ENCODE results near the gene TMIE. TPM values are rescaled to one million over a fixed set of nuclear protein-coding genes. Genes with fewer than 3 reads are reported as not detected.
A peak's percentile ranks its signal among the peaks of the same experiment; 100 is the strongest.

TMIE gene
- total and polyA plus RNA-seq, 2 of the 4 experiments (the other 2 are of a cell fraction), result 0.12 TPM; not detected in 1

GRCh38 chr3:46706771-46707582, 5.8 kb downstream of the TMIE start (continued):
- TF ChIP-seq MXI1 (IDR thresholded peaks at IDR 0.05; ENCODE audit: borderline replicate concordance, low read depth, low read length), result no peak

DNA sequence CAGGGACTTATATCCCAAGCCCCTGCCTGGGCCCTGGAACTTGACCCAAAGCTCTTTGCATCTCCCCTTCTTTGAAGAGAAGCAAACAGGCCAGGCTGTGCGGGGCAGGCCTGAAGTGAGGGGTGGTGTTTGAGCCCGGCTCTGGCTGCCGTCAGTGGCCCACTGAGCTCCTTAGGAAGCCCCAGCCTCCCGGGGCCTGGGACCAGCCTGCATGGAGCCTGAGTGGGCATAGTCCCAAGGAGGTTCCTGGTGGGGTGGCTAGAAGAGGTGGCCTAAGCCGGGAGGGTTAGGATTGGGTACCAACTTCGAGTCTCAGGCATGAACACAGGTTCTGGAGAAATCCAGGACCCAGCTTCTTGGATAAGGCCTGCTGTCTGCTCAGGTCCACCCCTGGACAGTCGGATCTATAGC, 6.4 kb downstream of the TMIE start:
- H3K36me3 ChIP-seq (ENCODE audit: control insufficient read depth, insufficient read depth, low read length), result no peaks in the 10 kb centered on the region
- no peak overlapping the region for H3K18ac ChIP-seq (ENCODE audit: low read depth, low read length)
- H3K4me2 ChIP-seq (ENCODE audit: low read depth, low read length), result no peak overlapping the region
- H4K91ac ChIP-seq (ENCODE audit: insufficient read depth, low read depth, low read length), result no peak overlapping the region
- H2BK5ac ChIP-seq (ENCODE audit: low read depth, low read length, poor library complexity, severe bottlenecking), result no peak overlapping the region
- no peak for ATAC-seq (ENCODE audit: low read depth)
- peak overlapping the region; percentile 43 for H2AFZ ChIP-seq (replicated peaks; ENCODE audit: low read length, poor library complexity)
- peaks cover 3% of the 10 kb centered on the region; the same call in 1 of the 2 replicates for H4K20me1 ChIP-seq (ENCODE audit: insufficient read depth, low read length)
- peaks cover 19% of the 10 kb centered on the region; the same call in 1 of the 2 replicates for H3K27me3 ChIP-seq (ENCODE audit: control insufficient read depth, insufficient read depth, low read length)
- no peaks in the 10 kb centered on the region for H3K9me3 ChIP-seq (ENCODE audit: control insufficient read depth, insufficient read depth, low read length)
- no peak overlapping the region for H2BK120ac ChIP-seq (ENCODE audit: low read depth, low read length)
- no peak overlapping the region for H2AK9ac ChIP-seq (replicated peaks; ENCODE audit: low read depth, low read length, poor library complexity)
- no peak overlapping the region for H4K5ac ChIP-seq (ENCODE audit: low read depth, low read length)
- CTCF ChIA-PET, result interaction anchor here (1.9 kb wide), 1 partner anchor 188 kb away, joined by 6 read pairs; no protein-coding TSS in a partner anchor
- no peak overlapping the region for H2BK15ac ChIP-seq (ENCODE audit: low read depth, low read length)
- 80% methylated on average over 4 of the region's 7 CpGs; no CpG with 5 or more reads in 1 of the 2 experiments for WGBS, 2 experiments (ENCODE audit: extremely low coverage in 2 of 2, insufficient read length in 1 of 2)
- no peak overlapping the region for H3K27ac ChIP-seq (ENCODE audit: insufficient read depth, low read length)
- no peak overlapping the region for H3K9ac ChIP-seq (ENCODE audit: low read depth, low read length)
- no peak for DNase-seq
- no peak overlapping the region for H3K23ac ChIP-seq (ENCODE audit: low read depth, low read length)
- H2BK20ac ChIP-seq (ENCODE audit: low read depth, low read length), result no peak overlapping the region
- H3K4me1 ChIP-seq (ENCODE audit: control insufficient read depth, insufficient read depth, low read length), result peaks cover 3% of the 10 kb centered on the region; the same call in 1 of the 2 replicates
- H3K14ac ChIP-seq (replicated peaks; ENCODE audit: low read depth, low read length), result no peak overlapping the region
- H3K4ac ChIP-seq (ENCODE audit: low read depth, low read length), result no peak overlapping the region
- no peak overlapping the region for H4K8ac ChIP-seq (ENCODE audit: low read depth in 2 of 2, low read length in 2 of 2)
- in situ Hi-C loops (cut with MboI; ENCODE audit: low sequenced_read_pairs), result loop anchor here (25.0 kb wide), 1 partner anchor 655 kb away; no protein-coding TSS in a partner anchor
- no peak overlapping the region for H3K4me3 ChIP-seq (ENCODE audit: insufficient read depth, low read depth, low read length)
- dilution Hi-C loops (cut with HindIII; ENCODE audit: low sequenced_read_pairs, unreplicated experiment), result no loop called here
- H3K79me1 ChIP-seq (ENCODE audit: low read depth in 1 of 2, low read length in 2 of 2), result no peaks in the 10 kb centered on the region
- no peak overlapping the region for H3K56ac ChIP-seq (ENCODE audit: extremely low read depth, insufficient read depth, low read length)
- intact Hi-C loops (cut with micrococcal nuclease), result no loop called here
- POLR2A ChIA-PET (ENCODE audit: unreplicated experiment), result no interaction called here
- no peaks in the 10 kb centered on the region; the same call in 1 of the 2 replicates for H3K9me1 ChIP-seq (ENCODE audit: insufficient read depth, low read length)
- no peak overlapping the region for H2AK5ac ChIP-seq (ENCODE audit: low read depth, low read length)
- no TSS peak for BruUV-seq (replicated peaks)
- TF ChIP-seq NFE2L2 (IDR thresholded peaks at IDR 0.05; ENCODE audit: low read depth, low read length) (no peak), BHLHE40 (IDR thresholded peaks at IDR 0.05; ENCODE audit: low read depth, low read length) (no peak), RFX5 (IDR thresholded peaks at IDR 0.05; ENCODE audit: low read depth, low read length) (no peak), RAD21 (IDR thresholded peaks at IDR 0.05; ENCODE audit: low read length) (no peak), MAZ (IDR thresholded peaks at IDR 0.05; ENCODE audit: borderline replicate concordance, low read depth, low read length) (no peak), POLR2A (IDR thresholded peaks at IDR 0.05; ENCODE audit: low read depth, low read length) (no peak), MAFK (IDR thresholded peaks at IDR 0.05; ENCODE audit: low read depth, low read length) (no peak), MXI1 (IDR thresholded peaks at IDR 0.05; ENCODE audit: borderline replicate concordance, low read depth, low read length) (no peak), CEBPB (IDR thresholded peaks at IDR 0.05; ENCODE audit: low read depth, low read length) (no peak), CHD1 (IDR thresholded peaks at IDR 0.05; ENCODE audit: low read depth, low read length) (no peak)
- TF ChIP-seq, protein P1, sequence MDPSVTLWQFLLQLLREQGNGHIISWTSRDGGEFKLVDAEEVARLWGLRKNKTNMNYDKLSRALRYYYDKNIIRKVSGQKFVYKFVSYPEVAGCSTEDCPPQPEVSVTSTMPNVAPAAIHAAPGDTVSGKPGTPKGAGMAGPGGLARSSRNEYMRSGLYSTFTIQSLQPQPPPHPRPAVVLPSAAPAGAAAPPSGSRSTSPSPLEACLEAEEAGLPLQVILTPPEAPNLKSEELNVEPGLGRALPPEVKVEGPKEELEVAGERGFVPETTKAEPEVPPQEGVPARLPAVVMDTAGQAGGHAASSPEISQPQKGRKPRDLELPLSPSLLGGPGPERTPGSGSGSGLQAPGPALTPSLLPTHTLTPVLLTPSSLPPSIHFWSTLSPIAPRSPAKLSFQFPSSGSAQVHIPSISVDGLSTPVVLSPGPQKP (IDR thresholded peaks at IDR 0.05; ENCODE audit: borderline replicate concordance, low read depth, low read length), result no peak
- TF ChIP-seq, protein P2, sequence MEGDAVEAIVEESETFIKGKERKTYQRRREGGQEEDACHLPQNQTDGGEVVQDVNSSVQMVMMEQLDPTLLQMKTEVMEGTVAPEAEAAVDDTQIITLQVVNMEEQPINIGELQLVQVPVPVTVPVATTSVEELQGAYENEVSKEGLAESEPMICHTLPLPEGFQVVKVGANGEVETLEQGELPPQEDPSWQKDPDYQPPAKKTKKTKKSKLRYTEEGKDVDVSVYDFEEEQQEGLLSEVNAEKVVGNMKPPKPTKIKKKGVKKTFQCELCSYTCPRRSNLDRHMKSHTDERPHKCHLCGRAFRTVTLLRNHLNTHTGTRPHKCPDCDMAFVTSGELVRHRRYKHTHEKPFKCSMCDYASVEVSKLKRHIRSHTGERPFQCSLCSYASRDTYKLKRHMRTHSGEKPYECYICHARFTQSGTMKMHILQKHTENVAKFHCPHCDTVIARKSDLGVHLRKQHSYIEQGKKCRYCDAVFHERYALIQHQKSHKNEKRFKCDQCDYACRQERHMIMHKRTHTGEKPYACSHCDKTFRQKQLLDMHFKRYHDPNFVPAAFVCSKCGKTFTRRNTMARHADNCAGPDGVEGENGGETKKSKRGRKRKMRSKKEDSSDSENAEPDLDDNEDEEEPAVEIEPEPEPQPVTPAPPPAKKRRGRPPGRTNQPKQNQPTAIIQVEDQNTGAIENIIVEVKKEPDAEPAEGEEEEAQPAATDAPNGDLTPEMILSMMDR (conservative IDR thresholded peaks at IDR 0.05; ENCODE audit: low read depth, low read length), result no peak

Measured in IMR-90 (cell line).